Type B pancreatic cell (in vitro differentiated cells): ENCODE results near the gene RABGEF1. TPM values are rescaled to one million over a fixed set of nuclear protein-coding genes. Genes with fewer than 3 reads are reported as not detected.

Experiments
- DNase-seq: peaks from one replicate; pipeline ENCODE4 v3.0.0; 2021; ENCODE audit warnings: mixed read lengths; ENCODE audit not compliant: unreplicated experiment; ENCODE audit errors: extremely low spot score
- H3K27ac Mint-ChIP-seq: 2 replicates; pipeline ENCODE4 v1.8.0; 2021; ENCODE audit warnings: mild to moderate bottlenecking, mixed read lengths
- H3K27me3 Mint-ChIP-seq: 2 replicates; pipeline ENCODE4 v1.8.0; 2021; ENCODE audit warnings: mixed read lengths
- H3K36me3 Mint-ChIP-seq: 2 replicates; pipeline ENCODE4 v1.8.0; 2021; ENCODE audit warnings: mixed read lengths
- H3K4me1 Mint-ChIP-seq: one replicate; pipeline ENCODE4 v1.8.0; 2021; ENCODE audit warnings: mixed read lengths; ENCODE audit not compliant: unreplicated experiment
- H3K4me3 Mint-ChIP-seq: 2 replicates; pipeline ENCODE4 v1.8.0; 2021; ENCODE audit warnings: mild to moderate bottlenecking, mixed read lengths
- H3K9me3 Mint-ChIP-seq: 2 replicates; pipeline ENCODE4 v1.8.0; 2021; ENCODE audit warnings: mixed read lengths
- CTCF ChIP-seq: fragments of 200-600 bp; sonication (generic); conservative IDR thresholded peaks from 2 replicates; pipeline ENCODE4 v1.5.0; 2021; ENCODE audit warnings: antibody characterized with exemption, mild to moderate bottlenecking
- total RNA-seq: library from RNA; stranded (reverse); gene quantifications from 2 replicates; pipeline ENCODE4 v1.2.1, GENCODE V29; 2021; ENCODE audit warnings: low replicate concordance

The RABGEF1 gene
- total RNA-seq, 1 donor from 2014 or later = 19.6 TPM

GRCh38 chr7:66860767-66861166, 120.2 kb downstream of the RABGEF1 start:
- Mint-ChIP-seq H3K27ac (no peak overlapping the region), H3K4me1 (no peaks in the 10 kb centered on the region), H3K27me3 (no peaks in the 10 kb centered on the region), H3K4me3 (no peak overlapping the region), H3K36me3 (peaks cover 4% of the 10 kb centered on the region), H3K9me3 (no peaks in the 10 kb centered on the region)
- TF ChIP-seq CTCF = no peak
- no peak for DNase-seq

Other genes with a start within 250 kb of the RABGEF1 start
- gene KCTD7, start 111.9 kb upstream of the RABGEF1 start, total RNA-seq = 6.7 and 13.7 TPM in 2 replicates
- 71.6 and 84.5 TPM in 2 replicates for gene TMEM248, start 180.5 kb downstream of the RABGEF1 start, total RNA-seq